ENCODE measurements around the gene ISM2. TPM values are rescaled to one million over a fixed set of nuclear protein-coding genes. Genes with fewer than 3 reads are reported as not detected.
"Not testable (repeated sequence)": the region's sequence is repeated elsewhere in the genome, so short reads cannot be mapped to it uniquely, and the experiment has no call there.

ISM2 gene
- total and polyA plus RNA-seq, 8 donors: not detected

DNA sequence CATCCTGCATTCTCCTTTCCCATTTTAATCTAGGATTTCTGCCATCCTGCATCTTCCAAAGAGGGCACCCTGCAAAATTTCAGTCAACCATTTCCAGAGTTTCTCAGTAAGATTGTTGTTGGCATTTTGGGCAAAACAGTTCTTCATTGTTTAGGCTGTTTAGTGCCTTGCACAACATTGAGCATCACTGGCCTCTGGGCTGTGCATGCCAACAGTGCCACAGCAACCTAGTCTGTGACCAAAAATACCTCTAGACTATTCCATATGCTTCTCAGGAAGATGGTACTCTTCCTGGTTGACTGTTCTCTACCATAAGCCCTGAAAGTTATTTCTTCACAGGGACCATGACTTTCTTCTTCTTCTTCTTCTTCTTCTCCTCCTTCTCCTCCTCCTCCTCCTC, 32.5 kb upstream of the ISM2 start:
- no peak overlapping the region for H3K4me3 ChIP-seq
- ATAC-seq (no peak), FAIRE-seq (no peak), DNase-seq (no peak)
- H3K27me3 ChIP-seq: no peaks in the 10 kb centered on the region
- H3K9me3 ChIP-seq: no peaks in the 10 kb centered on the region
- peaks cover 0 to 4% (median 0%) of the 10 kb centered on the region in 3 donors for H3K4me1 ChIP-seq
- TF ChIP-seq, protein P1, sequence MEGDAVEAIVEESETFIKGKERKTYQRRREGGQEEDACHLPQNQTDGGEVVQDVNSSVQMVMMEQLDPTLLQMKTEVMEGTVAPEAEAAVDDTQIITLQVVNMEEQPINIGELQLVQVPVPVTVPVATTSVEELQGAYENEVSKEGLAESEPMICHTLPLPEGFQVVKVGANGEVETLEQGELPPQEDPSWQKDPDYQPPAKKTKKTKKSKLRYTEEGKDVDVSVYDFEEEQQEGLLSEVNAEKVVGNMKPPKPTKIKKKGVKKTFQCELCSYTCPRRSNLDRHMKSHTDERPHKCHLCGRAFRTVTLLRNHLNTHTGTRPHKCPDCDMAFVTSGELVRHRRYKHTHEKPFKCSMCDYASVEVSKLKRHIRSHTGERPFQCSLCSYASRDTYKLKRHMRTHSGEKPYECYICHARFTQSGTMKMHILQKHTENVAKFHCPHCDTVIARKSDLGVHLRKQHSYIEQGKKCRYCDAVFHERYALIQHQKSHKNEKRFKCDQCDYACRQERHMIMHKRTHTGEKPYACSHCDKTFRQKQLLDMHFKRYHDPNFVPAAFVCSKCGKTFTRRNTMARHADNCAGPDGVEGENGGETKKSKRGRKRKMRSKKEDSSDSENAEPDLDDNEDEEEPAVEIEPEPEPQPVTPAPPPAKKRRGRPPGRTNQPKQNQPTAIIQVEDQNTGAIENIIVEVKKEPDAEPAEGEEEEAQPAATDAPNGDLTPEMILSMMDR (IDR thresholded peaks at IDR 0.05): no peak
- H3K27ac ChIP-seq: no peak overlapping the region
- no peaks in the 10 kb centered on the region for H3K36me3 ChIP-seq
- intact Hi-C loops (cut with DNase I): no loop called here

DNA sequence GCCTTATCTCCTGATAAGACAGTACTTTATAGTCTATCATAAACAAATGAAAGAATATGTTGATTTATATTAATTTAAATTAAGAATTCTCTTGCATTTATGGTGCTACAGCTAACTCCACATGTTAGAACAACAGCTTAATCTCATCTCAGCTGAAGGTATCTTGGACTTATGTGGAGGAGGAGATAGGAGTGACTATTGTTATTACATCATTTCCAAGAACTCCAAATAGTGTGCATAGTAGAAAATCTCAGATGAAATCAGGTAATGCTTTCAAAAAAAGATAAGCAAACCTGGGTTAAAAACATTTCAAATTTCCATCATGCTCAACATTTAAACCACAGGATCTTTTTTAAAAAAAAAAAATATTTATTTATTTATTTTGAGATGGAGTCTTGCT, 31.3 kb upstream of the ISM2 start:
- Histone ChIP-seq H3K27ac (no peak overlapping the region), H3K27me3 (no peaks in the 10 kb centered on the region), H3K4me3 (no peak overlapping the region), H3K4me1 (peaks cover 0 to 4% (median 0%) of the 10 kb centered on the region in 3 donors), H3K9me3 (no peaks in the 10 kb centered on the region), H3K36me3 (no peaks in the 10 kb centered on the region)
- no peak for ATAC-seq
- TF ChIP-seq, protein P1 (IDR thresholded peaks at IDR 0.05): no peak
- DNase-seq: no peak
- no peak for FAIRE-seq
- intact Hi-C loops (cut with DNase I): no loop called here

DNA sequence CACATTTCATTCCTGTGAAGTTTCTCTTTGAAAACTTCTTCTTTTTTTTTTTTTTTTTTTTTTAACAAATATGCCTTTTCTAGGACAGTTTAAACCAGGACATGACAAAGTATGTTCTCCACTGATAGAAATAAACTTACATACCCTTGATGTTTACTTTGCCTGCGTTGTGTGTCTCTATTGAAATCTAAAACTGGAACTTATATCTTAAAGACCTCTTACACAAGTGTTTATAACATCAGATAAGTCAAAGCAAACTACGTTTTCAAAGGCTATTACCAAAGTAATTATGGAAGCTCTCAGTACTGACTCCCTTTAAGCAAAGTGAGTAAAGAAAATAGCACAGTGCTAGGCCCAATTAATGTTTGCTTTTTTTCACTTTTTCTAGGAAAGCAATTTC, 30.6 kb upstream of the ISM2 start:
- H3K9me3 ChIP-seq: no peaks in the 10 kb centered on the region
- no peak overlapping the region for H3K27ac ChIP-seq
- peaks cover 0 to 4% (median 0%) of the 10 kb centered on the region in 3 donors for H3K4me1 ChIP-seq
- no peak overlapping the region for H3K4me3 ChIP-seq
- intact Hi-C loops (cut with DNase I): no loop called here
- no peak for ATAC-seq
- TF ChIP-seq, protein P1 (IDR thresholded peaks at IDR 0.05): no peak
- H3K27me3 ChIP-seq: no peaks in the 10 kb centered on the region
- no peak for FAIRE-seq
- WGBS, 2 donors: 61 to 67% methylated on average over 2 of the region's 2 CpGs
- no peaks in the 10 kb centered on the region for H3K36me3 ChIP-seq
- DNase-seq: no peak

DNA sequence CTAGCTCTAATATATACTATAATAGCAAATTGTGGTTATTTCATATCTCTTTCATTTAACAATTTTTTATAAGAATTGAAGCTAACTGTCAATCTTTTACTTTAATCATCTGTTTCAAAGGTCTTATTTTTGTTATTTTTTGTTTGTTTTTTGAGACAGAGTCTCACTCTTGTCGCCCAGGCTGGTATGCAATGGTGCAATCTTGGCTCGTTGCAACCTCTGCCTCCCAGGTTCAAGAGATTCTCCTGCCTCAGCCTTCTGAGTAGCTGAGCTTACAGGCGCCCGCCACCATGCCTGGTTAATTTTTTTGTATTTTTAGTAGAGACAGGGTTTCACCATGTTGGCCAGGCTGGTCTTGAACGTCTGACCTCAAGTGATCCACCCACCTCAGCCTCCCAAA, 30.1 kb upstream of the ISM2 start:
- H3K36me3 ChIP-seq; H3K4me3 ChIP-seq; DNase-seq; H3K4me1 ChIP-seq; H3K27ac ChIP-seq; H3K9me3 ChIP-seq; intact Hi-C loops (cut with DNase I); FAIRE-seq; ATAC-seq; H3K27me3 ChIP-seq: not testable (repeated sequence)
- 93 to 97% methylated on average over 5 of the region's 5 CpGs for WGBS, 2 donors

DNA sequence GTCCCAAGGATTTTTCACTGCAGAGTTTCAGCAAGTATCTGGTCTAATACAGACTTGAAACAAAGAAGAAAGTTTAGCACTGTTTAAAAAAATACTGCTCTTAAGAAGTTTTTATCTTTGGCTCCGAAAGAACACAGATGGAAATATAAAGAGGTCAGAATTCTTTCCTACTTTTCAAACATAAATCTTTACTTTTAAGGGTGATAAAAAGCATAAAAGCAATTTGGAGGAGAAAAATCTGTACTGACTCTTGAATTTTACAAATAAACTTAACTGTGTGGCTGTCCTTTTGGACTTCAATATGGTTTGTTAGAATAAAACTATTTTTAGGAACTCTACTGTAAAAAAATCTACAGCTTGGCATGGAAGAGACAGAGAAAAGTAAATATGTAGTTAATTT, 27.6 kb upstream of the ISM2 start:
- no peak for DNase-seq
- TF ChIP-seq, protein P1 (IDR thresholded peaks at IDR 0.05): no peak
- intact Hi-C loops (cut with DNase I): no loop called here
- Histone ChIP-seq H3K4me1 (peaks cover 0 to 4% (median 0%) of the 10 kb centered on the region in 3 donors), H3K27me3 (no peaks in the 10 kb centered on the region), H3K9me3 (no peaks in the 10 kb centered on the region), H3K36me3 (no peaks in the 10 kb centered on the region), H3K27ac (no peak overlapping the region), H3K4me3 (no peak overlapping the region)
- 34 to 44% methylated on average over 1 of the region's 1 CpG for WGBS, 2 donors
- peak in 1 of 4 donors; percentile 17 for ATAC-seq
- peak; percentile 45 for FAIRE-seq

DNA sequence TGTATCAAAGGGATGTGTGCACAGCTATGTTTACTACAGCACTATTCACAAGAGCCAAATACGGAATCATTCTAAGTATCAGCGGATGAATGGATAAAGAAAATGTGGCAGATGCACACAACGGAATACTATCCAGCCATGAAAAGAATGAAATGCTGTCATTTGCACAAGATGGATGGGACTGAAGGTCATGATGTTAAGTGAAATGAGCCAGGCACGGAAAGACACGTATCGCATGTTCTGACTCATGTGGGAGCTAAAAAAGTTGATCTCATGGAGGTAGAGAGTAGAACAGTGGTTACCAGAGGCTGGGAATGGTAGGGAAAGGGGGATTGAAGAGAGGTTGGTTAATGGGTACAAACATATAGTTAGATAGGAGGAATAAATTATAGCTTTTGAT, 25.9 kb upstream of the ISM2 start:
- Histone ChIP-seq H3K4me3 (no peak overlapping the region), H3K27ac (no peak overlapping the region), H3K27me3 (no peaks in the 10 kb centered on the region), H3K4me1 (peaks cover 0 to 4% (median 0%) of the 10 kb centered on the region in 3 donors), H3K9me3 (no peaks in the 10 kb centered on the region), H3K36me3 (peaks cover 0 to 6% (median 0%) of the 10 kb centered on the region in 3 donors)
- no peak for DNase-seq
- no peak for FAIRE-seq
- 91 to 92% methylated on average over 6 of the region's 6 CpGs for WGBS, 2 donors
- intact Hi-C loops (cut with DNase I): no loop called here
- TF ChIP-seq, protein P1 (IDR thresholded peaks at IDR 0.05): no peak
- ATAC-seq: no peak
